SU-DHL-6 (cell line): ENCODE measurements around the gene TMIGD1.

Experiments
- CTCF ChIP-seq: fragments of 200-600 bp; sonication (generic); IDR thresholded peaks from one replicate; pipeline ENCODE4 v1.5.1; 2017; ENCODE audit warnings: antibody characterized with exemption, mild to moderate bottlenecking, low read length, moderate library complexity; ENCODE audit not compliant: insufficient read depth, poor library complexity, severe bottlenecking
- EZH2phosphoT487 ChIP-seq: fragments of 200-600 bp; sonication (generic), shearing (Covaris generic); conservative IDR thresholded peaks from 2 replicates; pipeline ENCODE4 v1.6.1; 2018; ENCODE audit warnings: mild to moderate bottlenecking, antibody characterized with exemption, low read length, moderate library complexity, mixed read lengths

GRCh38 chr17:30299000-30299399 is 34.9 kb downstream of the TMIGD1 start:
- TF ChIP-seq CTCF (peak; percentile 53), EZH2phosphoT487 (no peak)
